Fibroblast of peridontal ligament (primary cell): ENCODE results near the gene SLC37A1.
A peak's percentile ranks its signal among the peaks of the same experiment; 100 is the strongest.

Source experiments
- DNase-seq: peaks from one replicate; pipeline ENCODE4 v3.0.0-alpha.2; 2010; ENCODE audit errors: extremely low read depth

The SLC37A1 gene

DNA sequence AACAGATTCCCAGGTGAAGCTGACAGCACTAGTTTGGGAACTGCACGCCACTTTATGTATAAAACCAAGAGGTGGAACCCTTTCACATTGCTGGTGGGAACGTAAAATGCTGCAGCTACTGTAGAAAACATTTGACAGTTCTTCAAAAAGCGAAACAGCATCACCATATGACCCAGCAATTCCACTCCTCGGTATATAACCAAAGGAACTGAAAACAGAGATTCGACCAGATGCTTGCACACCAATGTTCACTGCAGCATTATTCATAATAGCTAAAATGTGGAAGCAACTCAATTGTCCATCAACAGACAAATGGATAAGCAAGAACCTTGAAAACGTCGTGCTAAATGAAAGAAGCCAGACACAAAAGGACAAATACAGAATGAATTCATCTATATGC is 35.1 kb upstream of the SLC37A1 start:
- no peak for DNase-seq

DNA sequence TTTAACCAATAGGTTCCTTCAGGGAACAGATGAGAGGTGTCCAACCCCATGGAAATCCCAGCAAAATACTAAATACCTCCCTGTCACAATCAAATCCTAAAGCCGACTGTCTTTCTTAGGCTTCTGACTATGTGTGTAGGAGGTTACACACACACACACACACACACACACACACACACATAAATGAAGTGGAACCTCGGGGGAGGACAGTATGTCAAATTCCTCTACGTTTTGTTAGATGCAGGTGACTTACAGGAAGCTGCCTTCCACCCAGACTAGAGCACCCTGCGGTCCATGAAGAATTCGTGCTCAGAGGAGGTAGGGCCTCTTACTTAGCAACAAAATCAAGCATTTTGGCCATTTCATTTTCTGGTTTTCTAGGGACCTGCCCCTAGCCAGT is 34.1 kb upstream of the SLC37A1 start:
- DNase-seq, result no peak

DNA sequence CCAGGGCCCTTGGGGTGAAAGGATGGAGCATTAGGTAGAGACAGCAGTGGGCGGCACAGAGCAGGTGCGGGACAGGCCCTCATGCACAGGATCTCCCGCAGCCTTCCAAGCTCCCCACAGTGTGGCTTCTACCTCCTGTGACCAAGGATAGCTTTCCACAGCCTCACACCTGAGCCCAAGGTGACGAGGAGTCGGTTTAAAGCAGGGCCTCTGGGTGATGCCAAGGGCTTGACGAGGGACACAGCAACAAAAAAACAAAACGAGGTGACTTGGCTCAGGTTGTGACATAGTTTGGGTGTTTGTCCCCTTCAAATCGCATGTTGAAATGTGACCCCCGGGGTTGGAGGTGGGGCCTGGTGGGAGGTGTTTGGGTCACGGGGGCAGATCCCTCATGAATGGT is 32.9 kb upstream of the SLC37A1 start:
- DNase-seq, result no peak

DNA sequence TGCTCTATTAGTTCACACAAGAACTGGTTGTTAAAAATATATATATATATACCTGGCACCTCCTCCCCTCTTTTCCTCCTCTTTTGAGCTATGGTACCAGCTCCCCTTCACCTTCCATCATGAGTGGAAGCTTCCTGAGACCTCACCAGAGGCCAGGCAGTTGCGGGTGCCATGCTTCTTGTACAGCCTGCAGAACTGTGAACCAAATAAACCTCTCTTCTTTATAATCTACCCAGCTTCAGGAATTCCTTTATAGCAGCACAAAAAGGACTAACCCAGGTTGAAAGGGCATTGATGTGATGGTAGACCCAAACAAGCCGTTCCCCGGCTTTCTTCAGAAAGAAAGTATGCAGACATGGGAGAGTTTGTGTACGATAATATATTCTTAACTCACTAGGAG is 32.5 kb upstream of the SLC37A1 start:
- no peak for DNase-seq

DNA sequence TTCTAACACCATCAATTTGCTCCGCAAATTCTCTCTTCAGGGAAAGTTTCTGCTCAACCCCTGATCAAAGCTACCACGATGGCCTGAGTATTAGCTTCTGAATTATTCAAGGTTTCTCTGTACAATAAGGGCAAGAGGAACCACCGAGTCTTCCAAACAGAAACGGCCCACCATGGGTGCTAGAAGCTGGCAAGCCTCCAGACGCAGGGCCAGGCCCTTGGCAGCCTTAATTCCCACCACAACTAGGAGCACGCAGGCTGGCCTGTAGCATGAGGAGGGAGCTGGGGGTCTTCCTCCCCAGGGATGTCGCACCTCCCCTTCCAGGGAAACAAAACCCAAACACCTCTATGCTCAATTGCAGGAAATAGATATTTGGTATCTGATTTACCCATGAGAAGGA is 28.7 kb upstream of the SLC37A1 start:
- DNase-seq, result no peak

DNA sequence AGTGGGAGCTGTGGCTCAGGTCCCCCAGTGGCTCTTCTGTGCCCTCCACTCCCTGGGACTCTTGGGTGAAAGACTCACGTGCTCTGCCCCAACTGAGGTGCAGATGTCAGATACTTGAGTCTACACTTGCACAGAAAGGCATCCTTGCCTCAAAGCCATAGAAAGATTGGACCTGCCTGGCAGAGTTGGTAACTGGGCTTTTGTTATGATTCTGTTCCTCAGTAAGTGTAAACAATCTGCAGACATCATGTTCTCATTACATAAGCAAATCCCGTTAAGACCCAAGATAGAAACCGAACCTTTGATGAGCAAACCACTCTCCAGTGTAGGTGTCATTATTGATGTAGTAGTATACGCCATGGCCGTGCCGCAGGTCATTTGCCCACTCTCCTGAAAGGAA is 27.6 kb upstream of the SLC37A1 start:
- DNase-seq, result no peak

DNA sequence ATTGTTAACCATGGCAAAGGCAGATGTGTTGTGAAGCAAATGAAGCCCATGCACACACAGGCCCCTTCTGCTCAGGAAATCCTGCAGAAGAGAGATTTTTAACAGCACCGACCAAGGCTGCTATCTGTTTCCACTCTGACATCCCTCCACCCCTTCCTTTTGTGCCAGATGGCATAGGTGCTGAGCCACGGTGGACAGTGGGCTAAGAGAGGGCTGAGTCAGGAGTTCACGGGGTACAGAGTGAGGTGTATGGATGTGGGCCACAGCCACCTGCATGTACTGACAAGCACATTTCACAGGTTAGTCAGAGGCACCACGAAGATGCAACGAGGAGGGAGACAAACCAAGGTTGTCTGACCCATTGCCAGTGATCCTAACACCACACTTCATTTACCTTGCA is 27.1 kb upstream of the SLC37A1 start:
- DNase-seq, result no peak

DNA sequence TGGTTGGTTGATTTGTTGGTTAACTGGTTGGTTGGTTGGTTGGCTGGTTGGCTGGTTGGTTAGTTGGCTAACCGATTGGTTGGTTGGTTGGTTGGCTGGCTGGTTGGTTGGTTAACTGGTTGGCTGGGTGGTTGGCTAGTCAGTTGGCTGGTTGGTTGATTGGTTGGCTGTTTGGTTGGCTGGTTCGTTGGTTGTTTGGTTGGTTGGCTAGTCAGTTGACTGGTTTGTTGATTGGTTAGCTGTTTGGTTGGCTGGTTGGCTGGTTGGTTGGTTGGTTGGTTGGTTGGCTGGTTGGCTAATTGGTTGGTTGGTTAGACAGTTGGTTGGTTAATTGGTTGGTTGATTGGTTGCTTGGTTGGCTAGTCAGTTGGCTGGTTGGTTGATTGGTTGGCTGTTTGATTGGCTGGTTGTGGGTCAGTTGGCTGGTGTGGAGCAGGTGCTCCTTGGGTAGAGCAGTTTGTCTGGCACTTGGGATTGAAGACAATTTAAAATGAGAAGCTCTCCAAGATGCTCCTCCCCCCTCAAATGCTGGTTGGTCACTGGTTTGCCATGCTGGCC is 24.6 kb upstream of the SLC37A1 start:
- no peak for DNase-seq

DNA sequence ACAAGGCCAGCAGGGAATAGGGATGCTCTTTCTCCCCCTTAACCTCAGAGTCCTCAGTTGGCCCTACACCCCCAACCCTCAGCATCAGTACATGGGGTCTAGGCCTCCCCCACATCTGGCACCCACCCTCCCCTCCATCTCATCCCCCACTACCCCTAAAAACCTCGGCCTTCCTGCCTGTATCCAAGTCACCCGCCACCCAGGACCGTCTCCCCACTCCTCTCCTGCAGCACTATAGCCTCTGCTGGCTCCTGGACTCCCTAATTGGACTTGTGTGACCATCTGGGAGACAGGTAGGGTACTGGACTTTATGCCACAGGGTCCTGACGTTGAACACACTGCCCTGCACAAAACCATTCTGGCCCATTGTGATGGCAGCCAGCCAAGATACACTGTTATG is 23.7 kb upstream of the SLC37A1 start:
- no peak for DNase-seq

DNA sequence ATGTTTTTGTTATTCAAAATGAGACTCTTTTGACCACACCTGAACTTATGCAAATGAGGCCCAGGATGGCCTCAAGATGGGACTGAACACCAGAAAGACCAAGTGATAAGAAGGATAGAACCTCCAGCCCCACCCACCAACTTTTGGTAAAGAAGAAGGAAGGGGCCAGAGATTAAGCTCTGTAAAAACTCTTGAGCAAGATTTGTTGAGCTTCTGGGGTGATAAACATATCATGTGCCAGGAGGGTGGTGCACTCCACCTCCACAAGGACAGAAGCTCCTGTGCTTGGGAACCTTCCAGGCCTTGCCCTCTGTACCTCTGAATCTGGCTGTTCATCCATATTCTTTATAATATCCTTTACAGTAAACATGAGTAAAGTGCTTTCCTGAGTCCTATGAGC is 22.9 kb upstream of the SLC37A1 start:
- no peak for DNase-seq

DNA sequence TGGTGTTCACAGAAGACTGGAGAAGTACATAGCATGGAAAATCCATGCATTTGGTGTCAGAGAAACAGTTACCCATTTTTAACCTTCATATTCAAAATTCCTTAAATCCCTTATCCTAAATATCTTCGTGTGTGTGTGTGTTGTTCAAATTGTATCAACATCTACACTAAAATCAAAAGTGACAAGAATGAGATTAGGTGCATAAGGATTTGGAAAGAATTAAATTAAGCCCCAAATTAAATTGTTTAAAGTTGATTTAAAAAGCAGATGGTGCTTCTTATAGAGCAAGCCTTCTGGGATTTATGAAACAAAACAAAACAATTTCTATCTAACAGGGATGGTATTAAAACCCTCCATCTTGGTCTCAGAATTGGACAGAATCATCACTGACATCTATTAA is 22.3 kb upstream of the SLC37A1 start:
- no peak for DNase-seq

DNA sequence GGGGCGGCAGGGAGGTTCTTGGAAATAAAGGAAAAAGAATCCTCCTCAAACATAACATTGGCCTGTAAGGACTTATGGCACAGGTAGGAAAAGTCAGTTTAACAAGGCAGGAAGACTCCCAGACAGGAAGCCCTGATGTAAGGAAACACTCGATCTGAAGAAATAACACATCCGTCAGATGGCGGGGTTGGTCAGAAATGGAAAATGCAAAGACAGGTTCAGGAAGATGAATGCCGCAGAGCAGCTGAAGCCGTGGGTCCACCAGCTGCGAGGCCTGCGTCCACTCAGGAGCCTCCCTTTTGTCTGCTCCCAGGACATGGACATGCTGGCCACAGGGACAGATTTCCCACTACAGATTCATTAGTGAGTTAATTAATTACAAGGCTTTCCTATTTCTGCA is 21.5 kb upstream of the SLC37A1 start:
- no peak for DNase-seq

DNA sequence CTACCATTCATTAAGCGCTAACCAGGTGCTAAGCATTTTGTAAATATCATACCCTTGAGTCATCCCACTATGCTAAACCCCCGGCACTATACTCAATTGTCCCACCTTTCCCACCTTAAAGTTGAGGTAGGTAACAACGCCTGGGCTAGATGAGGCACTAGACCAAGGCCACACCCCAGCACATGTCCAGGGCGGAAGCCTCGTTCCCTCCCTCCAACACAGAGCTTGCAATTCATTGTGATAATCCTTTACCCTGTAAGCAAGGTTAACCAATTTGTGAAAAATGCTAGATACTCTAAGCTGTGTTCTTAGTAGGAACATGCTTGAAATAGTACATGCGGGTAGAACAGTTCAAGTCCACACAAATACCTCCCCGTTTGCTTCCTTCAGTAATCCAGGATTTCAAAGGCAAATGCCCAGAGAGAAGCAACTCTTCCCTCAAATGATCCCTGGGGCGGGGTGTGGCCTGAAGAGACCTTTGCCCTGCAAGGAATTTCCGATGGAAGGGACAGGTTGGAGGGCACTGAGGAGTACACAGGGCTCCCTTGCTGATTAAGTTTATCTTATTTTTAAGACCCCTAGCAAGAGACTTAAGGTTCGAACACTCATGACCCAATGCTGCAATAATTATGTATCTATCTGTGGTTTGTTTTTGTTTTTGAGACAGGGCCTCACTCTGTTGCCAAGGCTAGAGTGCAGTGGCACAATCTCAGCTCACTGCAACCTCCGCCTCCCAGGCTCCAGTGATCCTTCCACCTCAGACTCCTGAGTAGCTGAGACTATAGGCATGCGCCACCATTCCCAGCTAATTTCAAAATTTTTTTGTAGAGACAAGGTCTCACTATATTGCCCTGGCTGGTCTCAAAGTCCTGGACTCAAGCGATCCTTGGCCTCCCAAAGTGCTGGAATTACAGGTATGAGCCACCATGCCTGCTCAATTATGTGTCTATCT is 20.3 kb upstream of the SLC37A1 start:
- no peak for DNase-seq

DNA sequence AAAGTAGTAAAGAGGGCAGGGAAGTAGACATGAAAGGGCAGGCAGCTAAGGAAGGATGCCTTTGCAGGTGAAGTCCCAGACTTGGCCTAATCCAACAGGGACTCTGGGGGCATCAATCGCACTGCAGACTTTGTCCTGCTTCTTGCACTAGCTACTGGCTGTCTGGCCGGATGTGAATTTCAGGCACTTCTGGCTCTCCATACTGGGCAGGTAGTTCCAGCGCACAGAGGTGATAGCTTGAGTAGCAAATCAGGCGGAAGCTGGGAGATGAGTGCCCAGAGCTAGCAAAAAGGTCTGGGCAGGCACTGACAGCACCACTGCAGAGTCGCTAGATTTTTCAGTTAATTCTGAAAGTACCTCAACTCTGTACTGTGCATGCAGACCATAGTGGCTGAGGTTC is 18.6 kb upstream of the SLC37A1 start:
- no peak for DNase-seq

DNA sequence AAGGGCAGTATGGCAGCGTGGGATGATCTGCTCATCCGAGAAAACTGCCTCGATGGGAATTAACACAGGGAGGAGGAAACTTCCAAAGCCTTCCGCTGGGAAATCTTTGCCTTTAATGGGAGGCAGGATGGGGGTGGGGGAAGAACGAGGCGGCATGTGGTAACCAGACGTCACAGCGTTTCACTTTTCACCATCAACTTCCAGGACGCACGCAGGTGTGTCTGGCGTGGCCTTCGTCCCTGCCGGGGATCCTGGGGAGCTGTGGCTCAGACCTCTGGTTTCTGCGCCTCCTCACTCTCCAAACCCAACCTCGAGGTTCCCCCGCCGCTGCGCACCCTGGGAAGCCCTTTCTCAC is 17.9 kb upstream of the SLC37A1 start:
- DNase-seq, result no peak

DNA sequence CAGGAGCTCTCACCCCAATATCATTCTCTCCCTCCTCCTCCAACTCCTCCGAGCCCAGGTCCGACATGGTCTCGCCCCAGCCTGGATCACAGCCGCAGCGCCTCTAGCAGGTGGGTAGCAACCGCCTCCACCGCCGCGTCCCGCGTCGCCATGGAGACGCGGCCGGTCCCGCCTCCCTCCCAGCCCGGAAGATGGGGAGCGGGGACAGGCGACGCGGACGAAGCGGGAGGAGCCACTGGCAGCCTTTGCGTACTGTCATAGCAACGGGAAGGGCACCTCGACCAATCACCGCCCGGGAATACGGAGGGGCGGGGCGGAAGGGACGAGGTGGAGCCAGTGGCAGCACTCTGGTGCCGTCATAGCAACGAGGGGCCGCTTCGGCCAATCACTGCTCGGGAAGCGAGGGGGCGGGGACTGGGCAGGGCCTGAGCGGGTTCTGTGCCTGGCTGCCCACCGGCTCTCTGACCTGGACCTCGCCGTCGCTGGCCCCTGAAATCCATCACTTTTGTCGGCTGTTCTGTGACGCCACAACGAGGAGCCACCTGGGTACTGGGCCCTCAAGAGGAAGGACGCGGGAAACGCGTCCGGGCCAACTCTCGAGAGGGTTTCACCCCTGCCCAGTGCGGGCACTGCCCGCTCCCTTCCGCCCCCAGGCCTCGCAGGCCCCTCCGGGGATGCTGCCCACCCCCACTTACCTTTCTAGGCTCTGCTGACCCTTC is 17.4 kb upstream of the SLC37A1 start, which contains the start of gene RSPH1:
TSS of gene RSPH1 (minus strand) at position 105 of the 719 bp plus-strand sequence. CDS start at position 67, 38 bp downstream.
- DNase-seq, result peak; percentile 89

DNA sequence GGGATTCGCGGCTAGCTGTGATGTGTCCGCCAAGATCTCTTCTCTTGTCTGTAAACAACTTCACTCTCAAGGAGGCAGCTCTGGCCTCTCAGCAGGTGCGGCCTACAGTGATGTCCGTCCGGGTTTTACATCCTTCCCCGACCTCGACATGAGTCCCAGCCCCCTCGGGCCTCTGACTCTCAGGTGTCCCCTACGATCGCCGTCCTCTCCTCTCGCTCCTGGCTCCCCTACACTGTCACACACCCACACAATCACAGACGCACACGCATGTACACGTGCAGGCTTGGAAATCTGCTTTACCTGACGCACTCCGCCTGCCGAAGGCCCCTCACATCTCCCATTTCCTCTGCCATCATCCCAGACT is 16.8 kb upstream of the SLC37A1 start:
- no peak for DNase-seq

DNA sequence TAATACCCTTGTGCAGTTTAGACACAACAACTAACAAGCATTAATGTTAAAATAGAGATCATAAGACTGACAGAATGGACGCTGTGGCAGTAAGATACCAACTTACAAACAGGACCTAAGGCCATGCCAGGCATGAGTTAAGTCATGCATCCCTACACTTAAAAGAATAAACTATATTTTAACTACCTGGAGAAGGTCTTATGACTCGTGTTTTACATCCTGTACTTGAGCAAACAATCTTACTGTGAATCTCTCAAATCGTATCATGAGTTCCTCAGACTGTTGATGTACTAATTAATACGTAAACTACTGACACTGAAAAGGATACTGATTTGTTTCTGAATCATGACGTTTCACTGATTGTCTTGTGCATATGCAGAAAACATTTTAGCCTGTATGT is 15.6 kb upstream of the SLC37A1 start:
- DNase-seq, result no peak

DNA sequence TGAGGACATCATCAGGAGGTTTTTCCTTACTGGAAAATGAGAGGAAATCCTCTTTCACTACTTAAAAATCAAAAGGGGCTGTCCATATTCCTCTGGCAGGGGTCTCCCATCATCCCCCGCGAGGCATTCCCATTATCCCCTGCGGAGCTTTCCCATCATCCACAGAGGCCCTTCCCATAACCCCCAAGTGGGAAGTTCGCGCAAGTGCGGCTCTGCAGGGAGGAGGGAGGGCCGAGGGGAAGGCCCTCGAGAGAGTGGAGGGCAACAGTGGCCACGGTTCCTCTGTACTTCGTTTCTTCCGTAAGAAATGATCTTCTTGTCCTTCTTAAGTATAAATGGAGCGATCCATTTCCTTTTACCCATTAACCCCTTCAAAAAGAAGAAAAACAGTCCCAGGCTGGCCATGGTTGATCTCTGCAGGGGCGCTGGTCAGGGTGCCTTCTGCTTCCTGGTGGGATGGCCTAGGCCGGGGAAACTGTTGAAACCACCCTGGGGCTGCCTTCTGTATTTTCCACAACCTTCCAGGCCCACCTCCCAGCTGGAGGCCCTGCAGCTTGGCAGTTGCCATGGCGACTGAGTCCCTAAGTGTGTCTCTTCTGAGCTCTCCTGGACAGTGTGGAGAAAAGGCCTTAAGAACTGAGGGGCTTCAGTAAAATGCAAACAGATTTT is 14.1 kb upstream of the SLC37A1 start:
- no peak for DNase-seq

DNA sequence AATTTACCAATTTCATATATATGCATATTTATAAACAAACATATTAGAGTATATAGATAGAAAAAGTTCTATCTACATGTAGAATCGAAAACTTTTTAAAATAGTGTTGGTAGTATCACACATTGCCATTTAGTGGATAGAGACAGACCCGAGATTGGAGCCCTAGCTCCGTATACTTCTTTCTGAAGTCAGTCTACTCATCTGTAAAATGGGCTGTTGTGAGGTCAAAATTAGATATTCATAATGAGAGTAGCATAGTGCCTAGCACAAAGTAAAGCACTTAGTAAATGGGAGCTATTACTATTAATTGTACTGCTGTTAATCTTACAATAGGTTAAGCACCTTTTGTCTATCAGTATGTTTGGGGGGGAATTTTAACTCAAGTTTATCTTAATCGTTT is 13.4 kb upstream of the SLC37A1 start:
- no peak for DNase-seq

DNA sequence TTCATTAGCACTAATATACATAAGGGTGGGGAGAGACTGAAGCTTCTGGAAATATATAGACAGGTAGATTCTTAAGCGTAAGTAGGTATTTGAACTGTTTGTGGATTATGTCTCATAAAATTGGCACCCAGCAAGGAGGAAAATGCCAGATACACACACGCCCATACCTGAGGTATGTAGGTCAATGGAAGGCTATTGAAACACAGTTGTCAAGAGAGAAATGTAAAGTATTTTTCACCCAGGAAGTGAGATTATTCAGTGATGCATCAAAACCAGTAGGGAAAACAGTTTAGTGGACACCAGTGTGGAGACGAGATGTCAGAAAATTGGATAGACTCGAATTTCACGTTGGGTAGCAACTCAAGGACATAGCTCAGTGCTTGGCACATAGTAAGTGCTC is 12.9 kb upstream of the SLC37A1 start:
- no peak for DNase-seq

DNA sequence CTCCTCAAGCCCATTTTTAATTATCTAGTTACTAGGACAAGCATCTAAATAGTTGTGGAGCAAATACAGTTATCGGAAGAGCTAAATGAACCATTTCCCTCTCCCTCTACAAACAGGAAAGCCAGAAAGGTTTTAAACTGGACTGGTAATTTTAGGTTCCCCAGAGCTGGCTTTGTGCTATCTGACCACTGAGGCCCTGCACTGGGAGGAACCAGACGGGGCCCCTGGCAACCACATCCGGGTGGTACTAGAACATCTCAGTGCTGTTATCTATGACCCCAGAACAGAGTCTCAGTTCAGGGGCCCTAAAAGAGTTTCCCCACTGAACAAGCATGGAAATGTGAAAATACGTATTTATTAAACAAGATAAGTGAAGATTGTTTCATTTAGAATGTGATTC is 9.9 kb upstream of the SLC37A1 start:
- no peak for DNase-seq
